Retinal pigment epithelial cell (primary cell): ENCODE data around the gene CACNB2.

Experiments
- DNase-seq: peaks from one replicate; pipeline ENCODE4 v3.0.0-alpha.2; 2010; ENCODE audit warnings: low read depth
- H3K4me3 ChIP-seq: 2 replicates; pipeline ENCODE4 v1.5.1; 2011; ENCODE audit warnings: mild to moderate bottlenecking, low read length, control low read depth, moderate library complexity
- TF ChIP-seq, protein P1 (sequence below): conservative IDR thresholded peaks from 2 replicates; pipeline ENCODE4 v1.5.1; 2011; ENCODE audit warnings: low read depth, low read length, control low read depth, inconsistent platforms

CACNB2 gene

DNA sequence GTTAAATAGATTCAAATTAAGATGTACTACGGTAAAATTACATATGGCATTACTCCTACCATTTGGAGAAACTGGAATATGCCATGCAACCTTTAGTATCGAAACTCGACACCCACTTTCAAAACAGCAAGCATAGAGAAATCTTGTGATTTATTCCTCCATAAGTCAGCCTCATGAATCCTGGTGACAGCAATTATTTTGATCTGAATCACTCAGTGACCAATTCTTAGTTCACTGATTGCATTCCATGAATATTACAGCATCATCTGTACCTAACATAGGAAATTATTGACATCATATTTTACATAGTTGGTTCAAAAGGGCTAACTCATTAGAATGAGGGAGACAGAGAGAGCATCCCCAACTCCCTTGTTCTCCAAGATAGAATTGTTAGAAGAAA is 89.6 kb downstream of the CACNB2 start:
- no peak for DNase-seq
- TF ChIP-seq, protein P1, sequence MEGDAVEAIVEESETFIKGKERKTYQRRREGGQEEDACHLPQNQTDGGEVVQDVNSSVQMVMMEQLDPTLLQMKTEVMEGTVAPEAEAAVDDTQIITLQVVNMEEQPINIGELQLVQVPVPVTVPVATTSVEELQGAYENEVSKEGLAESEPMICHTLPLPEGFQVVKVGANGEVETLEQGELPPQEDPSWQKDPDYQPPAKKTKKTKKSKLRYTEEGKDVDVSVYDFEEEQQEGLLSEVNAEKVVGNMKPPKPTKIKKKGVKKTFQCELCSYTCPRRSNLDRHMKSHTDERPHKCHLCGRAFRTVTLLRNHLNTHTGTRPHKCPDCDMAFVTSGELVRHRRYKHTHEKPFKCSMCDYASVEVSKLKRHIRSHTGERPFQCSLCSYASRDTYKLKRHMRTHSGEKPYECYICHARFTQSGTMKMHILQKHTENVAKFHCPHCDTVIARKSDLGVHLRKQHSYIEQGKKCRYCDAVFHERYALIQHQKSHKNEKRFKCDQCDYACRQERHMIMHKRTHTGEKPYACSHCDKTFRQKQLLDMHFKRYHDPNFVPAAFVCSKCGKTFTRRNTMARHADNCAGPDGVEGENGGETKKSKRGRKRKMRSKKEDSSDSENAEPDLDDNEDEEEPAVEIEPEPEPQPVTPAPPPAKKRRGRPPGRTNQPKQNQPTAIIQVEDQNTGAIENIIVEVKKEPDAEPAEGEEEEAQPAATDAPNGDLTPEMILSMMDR, result no peak
- H3K4me3 ChIP-seq, result no peak overlapping the region

DNA sequence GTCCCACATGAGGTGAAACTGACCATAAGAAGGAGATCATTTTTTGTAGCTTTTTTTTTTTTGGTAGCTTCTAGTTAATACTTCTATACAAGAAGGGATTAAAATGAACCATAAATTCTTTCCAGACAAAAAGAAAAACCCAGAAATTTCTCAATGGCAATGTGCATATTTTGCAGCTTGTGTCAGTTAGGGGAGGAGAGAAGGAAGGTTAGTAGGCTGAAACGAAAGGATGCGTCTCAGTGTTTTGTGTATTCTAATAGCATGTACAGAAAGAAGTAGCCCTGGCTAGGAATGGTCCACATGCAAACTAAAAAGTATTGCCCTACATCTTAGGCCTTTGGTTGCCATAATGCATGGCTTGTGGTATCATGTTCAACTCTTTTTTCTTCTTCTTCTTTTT is 90.6 kb downstream of the CACNB2 start:
- TF ChIP-seq, protein P1, result no peak
- no peak overlapping the region for H3K4me3 ChIP-seq
- no peak for DNase-seq

DNA sequence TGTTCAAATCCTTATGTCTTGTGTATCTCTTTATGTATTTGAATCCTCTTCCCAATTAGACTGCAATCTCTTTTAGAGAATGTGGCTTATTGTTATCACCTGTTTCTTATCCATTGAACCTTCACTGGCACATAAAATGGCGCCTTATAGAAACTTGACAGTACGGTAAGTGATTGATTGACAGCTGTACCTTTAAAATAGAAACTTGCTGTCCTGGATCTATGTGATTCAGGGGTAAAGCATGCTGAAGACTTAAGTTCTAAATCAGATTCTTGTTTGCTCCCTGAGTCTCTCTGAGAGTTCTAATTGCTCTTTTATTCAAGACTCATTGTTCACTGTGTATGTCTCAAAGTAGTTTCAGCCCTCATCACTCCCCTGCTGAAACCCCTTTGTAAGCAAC is 91.3 kb downstream of the CACNB2 start:
- no peak overlapping the region for H3K4me3 ChIP-seq
- TF ChIP-seq, protein P1, result no peak
- no peak for DNase-seq

DNA sequence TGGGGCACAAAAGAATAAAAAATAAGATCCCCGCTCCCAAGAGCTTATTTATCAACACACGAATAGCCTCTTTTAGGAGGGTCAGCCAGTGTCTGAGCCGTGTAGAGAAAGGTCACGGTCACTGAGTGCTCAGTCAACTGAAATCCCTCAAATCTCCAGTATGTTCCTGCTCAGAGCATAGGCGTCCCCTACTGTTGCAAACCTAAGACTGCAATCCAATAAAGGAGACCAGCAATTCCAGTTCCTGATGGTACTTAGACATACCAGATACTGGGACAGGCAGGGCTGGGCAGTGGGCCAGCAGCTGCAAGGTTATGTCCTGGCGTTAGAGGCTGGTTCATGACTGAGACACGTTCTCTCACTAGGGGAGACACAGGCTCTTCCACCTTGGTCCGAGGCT is 93.6 kb downstream of the CACNB2 start:
- no peak overlapping the region for H3K4me3 ChIP-seq
- DNase-seq, result no peak
- TF ChIP-seq, protein P1, result peak; percentile 47

DNA sequence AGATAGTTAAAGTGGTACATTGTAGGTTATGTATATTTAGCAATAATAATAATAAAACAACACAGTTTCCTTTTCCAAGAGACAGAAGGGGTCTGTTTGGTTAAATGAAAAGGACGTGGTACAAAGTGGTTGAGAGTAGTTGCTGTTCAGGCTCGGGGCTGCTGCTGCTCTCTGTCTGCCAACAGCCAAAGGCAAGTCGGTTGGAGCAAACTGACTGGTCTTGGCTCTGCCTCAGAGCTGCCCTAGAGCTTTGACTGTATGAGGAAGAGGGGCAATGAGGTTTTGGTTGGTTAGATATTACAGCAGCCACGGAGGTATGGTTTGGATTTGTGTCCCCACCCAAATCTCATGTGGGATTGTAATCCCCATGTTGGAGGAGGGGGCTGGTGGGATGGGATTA is 95.3 kb downstream of the CACNB2 start:
- DNase-seq, result no peak
- TF ChIP-seq, protein P1, result no peak
- H3K4me3 ChIP-seq, result no peak overlapping the region

DNA sequence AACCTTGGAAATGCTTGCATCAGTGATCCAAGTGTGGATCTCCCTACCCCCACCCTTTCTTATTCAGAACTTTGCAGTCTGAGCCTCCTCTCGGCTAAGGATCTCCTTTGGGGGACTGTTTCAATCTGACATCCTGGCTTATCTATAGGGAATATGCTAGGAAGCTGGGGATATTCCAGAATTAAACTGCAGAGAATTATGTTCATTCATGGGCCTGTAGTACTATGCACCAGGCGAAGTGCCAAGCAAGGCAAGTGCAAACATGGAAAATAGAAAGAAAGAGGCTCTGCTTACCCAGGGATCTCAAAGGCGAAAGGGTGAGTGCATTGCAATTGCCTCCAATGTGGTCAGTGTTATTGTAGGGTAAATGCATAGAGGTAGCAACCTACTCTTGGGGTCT is 96.5 kb downstream of the CACNB2 start:
- TF ChIP-seq, protein P1, result no peak
- DNase-seq, result no peak
- H3K4me3 ChIP-seq, result no peak overlapping the region

DNA sequence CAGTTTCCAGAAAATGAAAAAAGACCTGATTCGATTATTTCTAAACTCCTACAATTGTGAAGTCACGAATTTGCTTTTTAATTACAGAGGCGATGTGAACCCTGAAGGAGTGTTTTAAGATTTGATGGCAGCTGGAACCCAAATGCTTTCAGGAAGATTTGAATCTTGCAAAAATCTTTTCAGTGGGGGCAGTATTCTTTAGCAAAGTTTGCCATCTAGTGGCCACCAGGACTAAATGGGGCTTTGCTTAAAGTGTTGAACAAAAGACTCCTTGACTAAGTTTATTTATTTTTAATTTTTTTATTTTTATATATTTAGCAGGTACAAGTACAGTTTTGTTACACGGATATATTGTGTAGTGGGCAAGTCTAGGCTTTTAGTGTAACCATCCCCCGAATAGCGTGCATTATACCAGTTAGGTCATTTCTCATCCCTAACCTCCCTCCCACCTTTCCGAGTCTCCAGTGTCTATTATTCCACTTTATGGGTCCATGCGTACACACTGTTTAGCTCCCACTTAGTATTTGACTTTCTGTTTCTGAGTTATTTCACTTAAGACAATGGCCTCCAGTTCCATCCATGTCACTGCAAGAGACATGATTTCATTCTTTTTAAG is 98.8 kb downstream of the CACNB2 start:
- no peak for DNase-seq
- TF ChIP-seq, protein P1, result peak; percentile 77
- no peak overlapping the region for H3K4me3 ChIP-seq
